Body of pancreas (tissue), 4 donors: ENCODE data around the gene SARS1. TPM values are rescaled to one million over a fixed set of nuclear protein-coding genes. Genes with fewer than 3 reads are reported as not detected.

ENCODE experiments used
- ATAC-seq: fragments of 150-250 bp; one replicate; pipeline ENCODE4 v1.9.1; 2016
- DNase-seq, 4 donors: peaks; one replicate each; pipeline ENCODE4 v3.0.0-alpha.2; 2019
- H3K27ac ChIP-seq, 4 donors: fragments of 200-600 bp; sonication (generic); 1 replicate in 3 of 4; 2 replicates in 1 of 4; pipeline versions ENCODE4 v1.5.1 to v1.6.1; 2016 to 2019; ENCODE audit warnings: mild to moderate bottlenecking in 1 of 4, mixed read lengths in 1 of 4, moderate library complexity in 1 of 4
- H3K27me3 ChIP-seq, 2 donors: fragments of 200-600 bp; sonication (generic); one replicate each; pipeline ENCODE4 v1.6.0; 2016; ENCODE audit warnings: mild to moderate bottlenecking in 1 of 2
- H3K36me3 ChIP-seq, 2 donors: fragments of 200-600 bp; sonication (generic); replicated peaks in 1 of 2; 2 replicates each; pipeline ENCODE4 v1.5.1; 2016; ENCODE audit warnings: low read depth in 2 of 2; ENCODE audit not compliant: insufficient read depth in 1 of 2
- H3K4me1 ChIP-seq: fragments of 200-600 bp; sonication (generic); one replicate; pipeline ENCODE4 v1.6.0; 2016
- H3K4me3 ChIP-seq, 2 donors: fragments of 200-600 bp; sonication (generic); 1 replicate in 1 of 2; 2 replicates in 1 of 2; pipeline ENCODE4 v1.5.1; 2016 to 2019
- H3K9me3 ChIP-seq, 3 donors: fragments of 200-600 bp; sonication (generic); 1 replicate in 2 of 3; 2 replicates in 1 of 3; pipeline ENCODE4 v1.5.1; 2016
- POLR2A ChIP-seq, 3 donors: fragments of 450-650 bp; IDR thresholded peaks; one replicate each; pipeline ENCODE4 v1.6.1; 2016; ENCODE audit warnings: antibody characterized with exemption in 3 of 3, mild to moderate bottlenecking in 2 of 3
- WGBS, 2 donors: methylation state at CpG; one replicate each; pipeline ENCODE4 v1.1.5; 2017; 5-methylcytosine and 5-hydroxymethylcytosine counted together
- intact Hi-C: fragments of 100-400 bp; cut with DNase I; formaldehyde crosslinking; loops from one replicate; pipeline ENCODE4 v1.15.1; 2023
- total RNA-seq, 2 donors: library from RNA; depleted of rRNA; stranded (reverse); fragments of >200 nt; gene quantifications; one replicate each; pipeline ENCODE4 v1.1.0, GENCODE V29; 2016
- TF ChIP-seq, protein P1 (sequence below), 7 experiments: fragments of 450-650 bp in 4 of 7; fragments of 200-600 bp in 3 of 7; sonication (generic) in 3 of 7; IDR thresholded peaks; one replicate each; pipeline ENCODE4 v1.5.1; 2016 to 2019; ENCODE audit warnings: antibody characterized with exemption in 7 of 7

SARS1 gene
- total RNA-seq, 2 donors from 2014 or later = 65.3 to 123 TPM

DNA sequence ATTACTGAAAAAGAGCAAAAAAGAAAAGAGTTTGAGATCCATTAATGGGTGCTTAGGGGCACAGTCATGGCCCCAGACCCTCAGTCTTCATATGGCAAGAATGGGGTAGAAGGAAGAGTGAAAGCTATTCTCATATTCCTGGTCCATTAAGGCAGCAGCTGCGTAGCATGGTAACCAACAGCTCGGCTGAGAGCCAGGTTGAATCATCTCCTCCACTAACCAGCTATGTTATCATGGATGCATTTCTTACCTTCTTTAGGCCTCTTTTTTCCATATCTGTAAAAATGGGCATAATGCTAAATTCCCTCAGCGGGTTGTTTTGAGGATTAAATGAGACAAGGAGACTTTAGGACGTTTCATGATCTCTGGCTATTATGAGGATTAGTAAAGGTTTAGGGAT, 15.0 kb upstream of the SARS1 start:
- Histone ChIP-seq H3K27ac (peak overlapping the region in 1 of 4 donors; percentile 66), H3K4me3 (no peak overlapping the region), H3K27me3 (no peaks in the 10 kb centered on the region), H3K36me3 (peaks cover 0 to 3% of the 10 kb centered on the region in 2 donors), H3K4me1 (peaks cover 12% of the 10 kb centered on the region), H3K9me3 (no peaks in the 10 kb centered on the region)
- intact Hi-C loops = loop anchor here (10.0 kb wide), 1 partner anchor 94 kb away; no protein-coding TSS in a partner anchor
- DNase-seq = peak in 1 of 4 donors; percentile 2
- 86 to 91% methylated on average over 4 of the region's 4 CpGs for WGBS, 2 donors
- ATAC-seq = no peak
- TF ChIP-seq POLR2A (IDR thresholded peaks at IDR 0.05) = no peak
- TF ChIP-seq, protein P1, sequence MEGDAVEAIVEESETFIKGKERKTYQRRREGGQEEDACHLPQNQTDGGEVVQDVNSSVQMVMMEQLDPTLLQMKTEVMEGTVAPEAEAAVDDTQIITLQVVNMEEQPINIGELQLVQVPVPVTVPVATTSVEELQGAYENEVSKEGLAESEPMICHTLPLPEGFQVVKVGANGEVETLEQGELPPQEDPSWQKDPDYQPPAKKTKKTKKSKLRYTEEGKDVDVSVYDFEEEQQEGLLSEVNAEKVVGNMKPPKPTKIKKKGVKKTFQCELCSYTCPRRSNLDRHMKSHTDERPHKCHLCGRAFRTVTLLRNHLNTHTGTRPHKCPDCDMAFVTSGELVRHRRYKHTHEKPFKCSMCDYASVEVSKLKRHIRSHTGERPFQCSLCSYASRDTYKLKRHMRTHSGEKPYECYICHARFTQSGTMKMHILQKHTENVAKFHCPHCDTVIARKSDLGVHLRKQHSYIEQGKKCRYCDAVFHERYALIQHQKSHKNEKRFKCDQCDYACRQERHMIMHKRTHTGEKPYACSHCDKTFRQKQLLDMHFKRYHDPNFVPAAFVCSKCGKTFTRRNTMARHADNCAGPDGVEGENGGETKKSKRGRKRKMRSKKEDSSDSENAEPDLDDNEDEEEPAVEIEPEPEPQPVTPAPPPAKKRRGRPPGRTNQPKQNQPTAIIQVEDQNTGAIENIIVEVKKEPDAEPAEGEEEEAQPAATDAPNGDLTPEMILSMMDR (IDR thresholded peaks at IDR 0.05) = no peak

DNA sequence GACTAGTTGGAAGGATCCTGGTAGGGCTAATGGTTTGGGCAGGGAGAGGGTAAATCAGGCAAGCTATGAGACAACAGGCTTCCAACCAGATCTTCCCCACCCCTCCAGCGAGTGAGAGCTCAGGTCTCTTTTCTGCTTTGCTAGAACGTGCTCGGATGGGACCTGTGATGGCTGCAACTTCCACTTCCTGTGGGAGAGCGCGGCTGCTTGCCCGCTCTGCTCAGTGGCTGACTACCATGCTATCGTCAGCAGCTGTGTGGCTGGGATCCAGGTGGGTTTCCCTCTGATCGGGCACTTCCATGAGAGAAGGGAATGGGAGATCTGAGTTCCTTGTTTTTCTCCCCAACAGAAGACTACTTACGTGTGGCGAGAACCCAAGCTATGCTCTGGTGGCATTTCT, 14.0 kb upstream of the SARS1 start:
- Histone ChIP-seq H3K4me3 (no peak overlapping the region), H3K36me3 (peaks cover 0 to 3% of the 10 kb centered on the region in 2 donors), H3K9me3 (no peaks in the 10 kb centered on the region), H3K27ac (no peak overlapping the region), H3K4me1 (peaks cover 12% of the 10 kb centered on the region), H3K27me3 (no peaks in the 10 kb centered on the region)
- intact Hi-C loops = loop anchor here (10.0 kb wide), 1 partner anchor 95 kb away; no protein-coding TSS in a partner anchor
- ATAC-seq = no peak
- WGBS, 2 donors = 49 to 83% methylated on average over 7 to 10 of the region's 10 CpGs
- TF ChIP-seq, protein P1 (IDR thresholded peaks at IDR 0.05) = no peak
- TF ChIP-seq POLR2A (IDR thresholded peaks at IDR 0.05) = no peak
- peak in 1 of 4 donors; percentile 7 for DNase-seq

DNA sequence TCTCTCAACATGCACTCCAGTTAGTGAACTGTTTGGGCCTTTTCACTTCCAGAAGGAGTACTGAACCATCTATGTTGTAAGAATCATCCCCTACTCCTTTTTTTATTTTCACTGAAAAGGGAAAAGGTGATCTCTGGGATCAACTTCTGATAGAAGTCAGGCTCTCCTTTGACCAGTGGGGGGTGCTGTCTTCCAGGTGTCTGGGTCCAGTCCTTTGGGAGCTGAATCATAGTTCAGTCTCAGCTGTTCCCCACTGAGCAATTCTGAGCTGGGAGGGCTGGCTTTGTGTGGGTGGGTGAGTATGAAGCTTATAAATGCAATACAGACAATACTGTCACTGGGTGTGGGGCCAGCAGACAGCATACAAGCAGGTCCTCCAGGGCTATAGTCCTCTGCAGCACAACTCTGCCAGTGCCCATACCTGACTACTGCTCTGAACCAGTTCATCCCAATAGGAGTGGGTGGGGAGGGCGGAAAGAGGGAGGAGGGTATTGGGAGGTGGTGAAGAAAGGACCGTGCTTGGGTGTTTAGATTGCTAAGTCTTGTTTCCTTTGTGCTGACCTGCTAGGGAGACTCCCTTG, 12.5 kb upstream of the SARS1 start:
- no peaks in the 10 kb centered on the region for H3K9me3 ChIP-seq
- 81 to 91% methylated on average over 2 of the region's 2 CpGs for WGBS, 2 donors
- H3K4me1 ChIP-seq = peaks cover 12% of the 10 kb centered on the region
- intact Hi-C loops = no loop called here
- H3K4me3 ChIP-seq = no peak overlapping the region
- H3K36me3 ChIP-seq = peaks cover 0 to 3% of the 10 kb centered on the region in 2 donors
- peak in 2 of 4 donors; percentile 44 to 47 for DNase-seq
- H3K27ac ChIP-seq = no peak overlapping the region
- no peak for ATAC-seq
- TF ChIP-seq POLR2A (IDR thresholded peaks at IDR 0.05) = no peak
- TF ChIP-seq, protein P1 (IDR thresholded peaks at IDR 0.05) = peak in 6 of 7 experiments; percentile 15 to 32 (median 27)
- H3K27me3 ChIP-seq = no peaks in the 10 kb centered on the region

DNA sequence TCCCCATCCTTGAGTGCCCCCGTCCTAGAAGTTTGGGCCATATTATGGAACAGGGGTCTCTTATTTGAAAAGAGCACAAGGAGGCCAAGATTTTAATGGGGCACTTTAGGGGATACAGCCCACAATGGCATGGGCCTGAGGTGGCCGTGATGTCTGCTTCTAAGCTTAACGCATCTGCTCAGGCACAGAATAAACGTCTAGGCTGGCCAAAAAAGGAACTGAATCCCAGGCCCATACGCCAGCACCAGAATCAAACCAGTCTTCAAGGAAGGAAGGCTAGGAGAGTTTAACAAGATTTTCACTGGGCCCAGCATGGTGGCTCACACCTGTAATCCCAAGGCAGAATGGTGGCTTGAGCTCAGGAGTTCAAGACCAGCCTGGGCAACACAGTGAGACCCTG, 9.2 kb upstream of the SARS1 start:
- Histone ChIP-seq H3K9me3 (no peaks in the 10 kb centered on the region), H3K27me3 (no peaks in the 10 kb centered on the region), H3K36me3 (peaks cover 0 to 3% of the 10 kb centered on the region in 2 donors), H3K27ac (no peak overlapping the region), H3K4me3 (no peak overlapping the region), H3K4me1 (peaks cover 12% of the 10 kb centered on the region)
- intact Hi-C loops = no loop called here
- WGBS, 2 donors = 64 to 88% methylated on average over 5 of the region's 5 CpGs
- DNase-seq (no peak), ATAC-seq (no peak)
- TF ChIP-seq, protein P1 (IDR thresholded peaks at IDR 0.05) = no peak
- TF ChIP-seq POLR2A (IDR thresholded peaks at IDR 0.05) = no peak

DNA sequence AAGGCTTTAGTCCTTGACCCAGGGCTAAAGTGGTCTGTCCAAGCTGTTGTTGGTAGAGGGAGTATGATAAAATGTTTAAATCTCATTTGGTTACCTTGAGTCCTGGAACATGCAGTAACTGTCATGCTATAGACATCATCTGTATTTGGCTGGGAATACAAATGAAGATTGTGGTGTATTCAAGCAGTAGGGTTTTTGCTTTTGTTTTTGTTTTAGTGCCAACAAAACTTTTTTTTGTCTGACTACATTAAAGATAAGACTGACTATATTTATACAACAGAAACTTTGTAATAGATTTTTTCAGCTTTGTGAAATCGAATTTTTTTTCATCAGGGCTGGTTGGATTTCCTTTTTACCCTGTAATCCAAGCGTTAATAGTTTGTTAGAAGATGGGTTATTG, 7.4 kb upstream of the SARS1 start:
- H3K4me1 ChIP-seq = peaks cover 15% of the 10 kb centered on the region

More for the DNA sequence above, 7.4 kb upstream of the SARS1 start:
- Histone ChIP-seq H3K36me3 (peaks cover 0 to 3% of the 10 kb centered on the region in 2 donors), H3K27me3 (no peaks in the 10 kb centered on the region), H3K9me3 (no peaks in the 10 kb centered on the region), H3K27ac (no peak overlapping the region), H3K4me3 (no peak overlapping the region)
- TF ChIP-seq, protein P1 (IDR thresholded peaks at IDR 0.05) = no peak
- no peak for TF ChIP-seq POLR2A (IDR thresholded peaks at IDR 0.05)
- ATAC-seq (no peak), DNase-seq (no peak)
- WGBS, 2 donors = 39 to 40% methylated on average over 2 of the region's 2 CpGs
- intact Hi-C loops = no loop called here
